HAP-1 (cell line): ENCODE results near the gene MARK2.

Experiments
- DNase-seq, 2 experiments: peaks; one replicate each; pipeline ENCODE4 v3.0.0-alpha.2; 2016 to 2020; ENCODE audit warnings: low spot score in 2 of 2
- H3K27me3 ChIP-seq: fragments of 250-450 bp; sonication (Bioruptor Pico); 2 replicates; pipeline ENCODE4 v1.5.1; 2020; ENCODE audit warnings: low read depth, mild to moderate bottlenecking, moderate library complexity
- H3K36me3 ChIP-seq: fragments of 250-450 bp; sonication (Bioruptor Pico); replicated peaks from 2 replicates; pipeline ENCODE4 v1.5.1; 2020; ENCODE audit warnings: mild to moderate bottlenecking
- H3K4me1 ChIP-seq: fragments of 250-450 bp; sonication (Bioruptor Pico); 2 replicates; pipeline ENCODE4 v1.5.1; 2020; ENCODE audit warnings: mild to moderate bottlenecking
- H3K4me3 ChIP-seq: fragments of 250-450 bp; sonication (Bioruptor Pico); 2 replicates; pipeline ENCODE4 v1.5.1; 2020; ENCODE audit warnings: mild to moderate bottlenecking, moderate library complexity
- H3K9me3 ChIP-seq: fragments of 250-450 bp; sonication (Bioruptor Pico); 2 replicates; pipeline ENCODE4 v1.5.1; 2020; ENCODE audit warnings: mild to moderate bottlenecking, moderate library complexity
- in situ Hi-C: fragments of 300-500 bp; cut with MboI; formaldehyde crosslinking; loops from 3 replicates; pipeline ENCODE4 v1.14.3; 2020; ENCODE audit warnings: low sequenced_read_pairs, inconsistent platforms, mixed read lengths

The MARK2 gene

GRCh38 chr11:63837027-63837688 lies 1.8 kb upstream of the MARK2 start:
- peaks cover 6% of the 10 kb centered on the region; the same call in 1 of the 2 replicates for H3K4me1 ChIP-seq
- H3K9me3 ChIP-seq, result no peaks in the 10 kb centered on the region
- in situ Hi-C loops, result loop anchor here (5.0 kb wide), 2 partner anchors 110 to 310 kb away; no protein-coding TSS in a partner anchor
- DNase-seq, result peak; percentile 71 to 84
- H3K4me3 ChIP-seq, result no peak overlapping the region
- peaks cover 9% of the 10 kb centered on the region for H3K36me3 ChIP-seq
- no peaks in the 10 kb centered on the region for H3K27me3 ChIP-seq

GRCh38 chr11:63837739-63838138 lies 1.2 kb upstream of the MARK2 start:
- Histone ChIP-seq H3K4me3 (no peak overlapping the region), H3K9me3 (no peaks in the 10 kb centered on the region), H3K36me3 (peaks cover 9% of the 10 kb centered on the region), H3K27me3 (no peaks in the 10 kb centered on the region), H3K4me1 (peaks cover 6% of the 10 kb centered on the region; the same call in 1 of the 2 replicates)
- in situ Hi-C loops, result loop anchor here (5.0 kb wide), 2 partner anchors 110 to 310 kb away; no protein-coding TSS in a partner anchor
- no peak for DNase-seq

- peaks cover 9% of the 10 kb centered on the region for H3K36me3 ChIP-seq
- H3K4me1 ChIP-seq, result peaks cover 6% of the 10 kb centered on the region; the same call in 1 of the 2 replicates
- H3K27me3 ChIP-seq, result no peaks in the 10 kb centered on the region
- in situ Hi-C loops, result loop anchor here (5.0 kb wide), 2 partner anchors 109 to 309 kb away; no protein-coding TSS in a partner anchor
- DNase-seq, result no peak
- H3K4me3 ChIP-seq, result peak overlapping the region; percentile 83
- no peaks in the 10 kb centered on the region for H3K9me3 ChIP-seq
Measured at GRCh38 chr11:63838150-63838677, 696 bp upstream of the MARK2 start.

DNA sequence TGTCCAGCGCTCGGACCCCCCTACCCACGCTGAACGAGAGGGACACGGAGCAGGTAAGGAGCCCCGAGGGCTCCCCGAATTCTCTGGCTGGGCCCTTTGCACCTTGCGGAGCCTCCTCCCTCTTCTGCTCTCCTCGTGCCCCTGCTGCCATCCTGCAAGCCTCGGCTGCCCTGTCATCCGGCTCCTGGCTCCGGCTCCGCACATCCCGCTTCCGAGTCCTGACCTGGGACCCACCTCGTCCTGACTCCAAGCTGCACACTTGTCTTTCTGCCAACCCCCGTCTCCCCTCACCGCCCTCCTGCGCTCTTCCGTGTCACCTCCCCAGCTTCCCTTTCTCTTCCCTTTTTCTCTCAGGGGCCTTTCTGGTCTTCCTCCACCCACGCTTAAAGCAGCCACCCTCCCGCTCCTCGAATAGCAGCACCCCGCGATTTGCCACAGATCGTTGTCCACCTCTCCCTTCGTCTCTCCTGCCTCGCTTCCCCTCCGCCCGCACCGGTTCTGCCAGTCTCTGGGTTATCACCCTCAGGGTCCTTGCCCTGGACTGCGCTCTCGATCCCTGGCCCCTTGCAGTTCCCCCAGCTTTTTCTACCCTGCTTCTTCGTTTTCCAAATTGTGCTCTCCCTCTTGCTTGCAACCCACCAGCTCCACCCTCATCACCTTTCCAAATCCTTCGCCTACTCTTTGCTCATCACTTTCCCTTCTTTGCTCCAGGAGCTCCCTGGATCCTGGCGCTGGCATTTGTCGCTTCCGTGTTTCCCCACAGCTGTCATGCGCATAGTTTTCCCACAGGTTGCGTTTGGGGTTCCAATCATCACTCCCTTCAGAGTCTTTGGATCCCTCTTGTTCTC lies 822 bp downstream of the MARK2 start:
- peak in 1 of 2 experiments; percentile 54 for DNase-seq
- Histone ChIP-seq H3K36me3 (peaks cover 14% of the 10 kb centered on the region), H3K4me1 (peaks cover 6% of the 10 kb centered on the region; the same call in 1 of the 2 replicates), H3K27me3 (no peaks in the 10 kb centered on the region), H3K4me3 (peak overlapping the region; percentile 83), H3K9me3 (no peaks in the 10 kb centered on the region)
- in situ Hi-C loops, result loop anchor here (5.0 kb wide), 2 partner anchors 108 to 308 kb away; no protein-coding TSS in a partner anchor

DNA sequence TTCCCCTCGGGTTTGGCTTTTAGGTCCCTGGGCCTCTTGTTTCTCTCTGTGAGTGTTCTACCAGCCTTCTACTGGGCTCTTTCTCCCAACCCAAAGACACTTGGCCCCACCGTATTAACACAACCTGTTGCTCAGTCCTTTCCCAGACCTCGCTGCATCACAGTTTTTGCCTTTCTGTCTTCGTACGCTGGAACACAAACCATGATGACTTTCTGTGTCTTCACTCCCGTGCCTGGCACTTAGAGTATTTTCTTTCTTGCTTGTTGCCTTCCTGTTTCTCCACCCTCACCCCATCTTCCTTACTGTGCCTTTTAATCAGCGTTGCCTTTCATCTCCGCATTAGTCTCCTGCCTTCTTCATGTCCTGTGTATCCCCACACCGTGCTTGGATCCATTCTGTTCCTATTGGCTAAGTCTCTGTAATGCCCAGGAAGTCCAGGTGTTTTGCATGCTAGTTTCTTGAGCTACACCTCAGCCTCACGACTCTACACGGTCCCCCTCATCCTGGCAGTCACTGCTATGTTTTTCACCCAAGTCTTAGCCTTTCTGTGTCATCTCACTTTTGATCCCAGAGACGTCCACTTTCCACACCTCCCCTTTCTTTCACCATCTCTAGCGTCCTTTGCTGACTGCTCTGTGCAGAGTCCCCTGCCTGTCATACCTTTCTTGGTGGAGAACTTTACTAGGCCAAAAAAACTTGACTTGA lies 1.6 kb downstream of the MARK2 start:
- in situ Hi-C loops, result no loop called here
- H3K9me3 ChIP-seq, result no peaks in the 10 kb centered on the region
- H3K36me3 ChIP-seq, result peaks cover 14% of the 10 kb centered on the region
- peaks cover 6% of the 10 kb centered on the region; the same call in 1 of the 2 replicates for H3K4me1 ChIP-seq
- peak overlapping the region; percentile 83 for H3K4me3 ChIP-seq
- peak in 1 of 2 experiments; percentile 17 for DNase-seq
- H3K27me3 ChIP-seq, result no peaks in the 10 kb centered on the region

DNA sequence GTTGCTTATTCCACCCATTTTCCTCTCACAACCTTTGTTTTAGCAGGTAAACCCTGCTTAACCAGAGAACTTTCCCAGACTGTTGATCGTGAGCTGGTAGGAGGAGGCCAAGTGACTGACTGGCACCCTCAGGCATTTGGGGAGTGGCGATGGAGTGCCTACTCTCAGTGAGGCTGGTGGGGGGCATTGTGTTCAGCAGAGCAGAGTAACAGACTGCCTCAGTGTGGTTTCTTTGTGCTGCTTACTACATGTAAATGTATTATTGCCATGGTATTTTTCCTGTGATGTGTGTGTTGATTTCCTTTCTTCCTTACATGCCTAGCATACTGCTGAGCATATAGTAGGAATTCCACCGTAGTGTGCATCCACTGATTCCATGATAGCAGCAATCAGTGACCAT lies 2.6 kb downstream of the MARK2 start:
- Histone ChIP-seq H3K9me3 (no peaks in the 10 kb centered on the region), H3K4me3 (peak overlapping the region; percentile 83), H3K36me3 (peaks cover 14% of the 10 kb centered on the region), H3K4me1 (peaks cover 6% of the 10 kb centered on the region; the same call in 1 of the 2 replicates), H3K27me3 (no peaks in the 10 kb centered on the region)
- peak in 1 of 2 experiments; percentile 44 for DNase-seq
- in situ Hi-C loops, result no loop called here

- Histone ChIP-seq H3K4me3 (no peak overlapping the region), H3K36me3 (peaks cover 14% of the 10 kb centered on the region), H3K9me3 (no peaks in the 10 kb centered on the region), H3K27me3 (no peaks in the 10 kb centered on the region), H3K4me1 (peaks cover 6% of the 10 kb centered on the region; the same call in 1 of the 2 replicates)
- in situ Hi-C loops, result no loop called here
- DNase-seq, result no peak
Measured at GRCh38 chr11:63843041-63843440, 4.1 kb downstream of the MARK2 start.

DNA sequence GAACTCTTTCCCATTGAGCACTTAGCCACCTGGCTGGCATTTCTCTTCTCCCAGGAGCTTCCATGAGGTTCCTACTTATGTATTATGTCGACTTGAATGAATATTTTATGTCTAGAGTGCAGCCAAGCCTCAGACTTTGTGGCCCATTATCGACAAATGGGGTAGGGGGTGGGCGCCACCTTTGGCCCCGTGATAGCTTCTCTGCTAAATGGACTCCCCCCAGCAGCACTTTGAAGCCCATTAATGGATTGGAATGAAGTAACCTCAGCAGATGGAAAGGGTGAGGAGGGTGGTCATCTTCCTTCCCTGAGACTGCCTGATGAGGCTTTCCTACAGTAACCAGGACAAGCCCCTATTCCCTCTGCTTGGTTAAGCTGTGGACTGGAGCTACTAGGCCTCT lies 5.9 kb downstream of the MARK2 start:
- H3K27me3 ChIP-seq, result no peaks in the 10 kb centered on the region
- H3K4me1 ChIP-seq, result peaks cover 3% of the 10 kb centered on the region; the same call in 1 of the 2 replicates
- in situ Hi-C loops, result no loop called here
- no peak overlapping the region for H3K4me3 ChIP-seq
- H3K36me3 ChIP-seq, result peaks cover 8% of the 10 kb centered on the region
- no peaks in the 10 kb centered on the region for H3K9me3 ChIP-seq
- no peak for DNase-seq

DNA sequence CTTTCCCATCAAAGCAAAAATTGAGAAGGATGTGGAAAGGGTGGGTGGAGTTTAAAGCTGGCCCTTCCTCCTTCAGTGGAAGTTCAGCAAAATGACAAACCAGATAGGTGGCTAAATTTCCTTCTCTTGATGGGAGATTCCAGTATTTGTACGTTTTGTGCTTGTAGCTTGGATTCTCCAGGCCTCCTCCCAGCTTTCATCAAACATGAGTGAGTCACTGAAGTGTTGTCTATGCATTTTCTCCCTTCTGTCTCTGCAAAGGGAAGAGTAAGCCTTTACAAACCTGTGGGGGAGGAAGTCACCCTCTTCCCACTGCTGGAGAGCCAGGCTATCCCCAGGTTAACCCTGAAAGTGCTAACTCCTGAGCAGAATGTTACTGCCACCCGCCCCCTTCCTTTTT lies 6.4 kb downstream of the MARK2 start:
- no peak for DNase-seq
- in situ Hi-C loops, result no loop called here
- peaks cover 8% of the 10 kb centered on the region for H3K36me3 ChIP-seq
- H3K4me3 ChIP-seq, result no peak overlapping the region
- no peaks in the 10 kb centered on the region for H3K9me3 ChIP-seq
- peaks cover 3% of the 10 kb centered on the region; the same call in 1 of the 2 replicates for H3K4me1 ChIP-seq
- no peaks in the 10 kb centered on the region for H3K27me3 ChIP-seq

DNA sequence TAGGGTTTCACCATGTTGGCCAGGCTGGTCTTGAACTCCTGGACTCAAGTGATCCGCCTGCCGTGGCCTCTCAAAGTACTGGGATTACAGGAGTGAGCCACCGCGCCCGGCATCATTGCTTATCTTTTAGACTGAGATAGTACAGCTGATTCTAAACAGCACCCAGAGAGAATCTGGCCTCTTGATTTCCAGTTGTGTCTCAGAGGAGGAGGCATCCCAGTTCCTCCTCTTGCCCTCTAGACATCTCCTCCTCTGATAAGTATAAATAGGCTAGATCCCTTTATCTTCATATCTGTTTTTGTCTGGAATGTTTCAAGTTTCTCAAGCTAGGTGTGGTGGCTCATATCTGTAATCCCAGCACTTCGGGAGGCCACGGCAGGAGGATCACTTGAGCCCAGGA lies 7.0 kb downstream of the MARK2 start:
- H3K36me3 ChIP-seq, result peaks cover 8% of the 10 kb centered on the region
- in situ Hi-C loops, result no loop called here
- H3K9me3 ChIP-seq, result no peaks in the 10 kb centered on the region
- DNase-seq, result no peak
- H3K4me1 ChIP-seq, result peaks cover 3% of the 10 kb centered on the region; the same call in 1 of the 2 replicates
- H3K27me3 ChIP-seq, result no peaks in the 10 kb centered on the region
- H3K4me3 ChIP-seq, result no peak overlapping the region

DNA sequence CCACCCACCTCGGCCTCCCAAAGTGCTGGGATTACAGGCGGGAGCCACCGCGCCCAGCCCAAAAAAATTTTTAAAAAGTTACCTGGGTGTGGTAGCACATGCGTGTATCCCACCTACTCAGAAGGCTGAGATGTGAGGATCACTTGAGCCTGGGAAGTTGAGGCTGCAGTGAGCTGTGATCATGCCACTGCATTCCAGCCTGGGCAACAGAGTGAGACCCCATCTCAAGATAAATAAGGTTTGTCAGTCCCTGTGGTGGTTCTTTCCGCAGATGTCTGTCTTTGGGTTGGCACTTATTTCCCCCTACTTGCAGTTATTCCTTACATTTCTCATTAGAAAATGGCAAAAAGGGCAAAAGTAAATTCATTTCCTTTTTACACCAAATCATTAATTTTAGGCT lies 8.0 kb downstream of the MARK2 start:
- peaks cover 5% of the 10 kb centered on the region for H3K36me3 ChIP-seq
- in situ Hi-C loops, result no loop called here
- no peak for DNase-seq
- no peaks in the 10 kb centered on the region for H3K4me1 ChIP-seq
- no peak overlapping the region for H3K4me3 ChIP-seq
- H3K9me3 ChIP-seq, result no peaks in the 10 kb centered on the region
- no peaks in the 10 kb centered on the region for H3K27me3 ChIP-seq

- in situ Hi-C loops, result no loop called here
- no peaks in the 10 kb centered on the region for H3K9me3 ChIP-seq
- H3K36me3 ChIP-seq, result peaks cover 5% of the 10 kb centered on the region
- DNase-seq, result no peak
- H3K4me1 ChIP-seq, result no peaks in the 10 kb centered on the region
- H3K27me3 ChIP-seq, result no peaks in the 10 kb centered on the region
- H3K4me3 ChIP-seq, result no peak overlapping the region
Measured at GRCh38 chr11:63847363-63847762, 8.5 kb downstream of the MARK2 start.

- no peaks in the 10 kb centered on the region for H3K4me1 ChIP-seq
- H3K36me3 ChIP-seq, result peaks cover 3% of the 10 kb centered on the region; the same call in 1 of the 2 replicates
- in situ Hi-C loops, result no loop called here
- H3K9me3 ChIP-seq, result no peaks in the 10 kb centered on the region
- no peak for DNase-seq
- H3K4me3 ChIP-seq, result no peak overlapping the region
- H3K27me3 ChIP-seq, result no peaks in the 10 kb centered on the region
Measured at GRCh38 chr11:63849691-63850090, 10.8 kb downstream of the MARK2 start.
